SU-DHL-6 (cell line): ENCODE measurements around the gene ANKRD55.
"Not testable (repeated sequence)": the region's sequence is repeated elsewhere in the genome, so short reads cannot be mapped to it uniquely, and the experiment has no call there.

Experiments
- H2AFZ ChIP-seq: fragments of 200-600 bp; sonication (generic); 2 replicates; pipeline ENCODE4 v1.6.1; 2014; ENCODE audit warnings: low read depth, mild to moderate bottlenecking, moderate library complexity, mixed read lengths, antibody characterized with exemption, low read length; ENCODE audit not compliant: severe bottlenecking
- H3F3A ChIP-seq: fragments of 200-600 bp; shearing (Covaris generic); 2 replicates; pipeline ENCODE4 v1.6.0; 2016; ENCODE audit warnings: antibody characterized with exemption, mild to moderate bottlenecking; ENCODE audit not compliant: insufficient read depth
- H3K27ac ChIP-seq: fragments of 200-600 bp; sonication (generic); 2 replicates; pipeline ENCODE4 v1.5.1; 2016; ENCODE audit warnings: low read depth, mild to moderate bottlenecking, low read length, moderate library complexity, mixed read lengths
- H3K27me3 ChIP-seq: fragments of 200-600 bp; sonication (generic), shearing (Covaris generic); 2 replicates; pipeline ENCODE4 v1.6.0; 2014; ENCODE audit warnings: mild to moderate bottlenecking, low read length
- H3K36me3 ChIP-seq: fragments of 200-600 bp; sonication (generic); 2 replicates; pipeline ENCODE4 v1.6.1; 2014; ENCODE audit warnings: mild to moderate bottlenecking, low read length, mixed read lengths
- H3K4me2 ChIP-seq: fragments of 300-600, 200-600 bp; shearing (Covaris generic), sonication (generic); 2 replicates; pipeline ENCODE4 v1.6.0; 2014; ENCODE audit warnings: low read length, low read depth, mild to moderate bottlenecking; ENCODE audit not compliant: poor library complexity, severe bottlenecking
- H3K4me3 ChIP-seq: fragments of 200-600 bp; sonication (generic); 2 replicates; pipeline ENCODE4 v1.5.1; 2014; ENCODE audit warnings: antibody characterized with exemption, low read length, mild to moderate bottlenecking, mixed read lengths; ENCODE audit not compliant: insufficient read depth, poor library complexity, severe bottlenecking
- H3K79me2 ChIP-seq: fragments of 200-600 bp; sonication (generic); 2 replicates; pipeline ENCODE4 v1.6.1; 2014; ENCODE audit warnings: mild to moderate bottlenecking, low read length, moderate library complexity; ENCODE audit not compliant: insufficient read depth
- H3K9ac ChIP-seq: fragments of 200-600 bp; sonication (generic); 2 replicates; pipeline ENCODE4 v1.7.0; 2014; ENCODE audit warnings: mild to moderate bottlenecking, low read length
- H3K9me2 ChIP-seq: fragments of 200-600 bp; sonication (generic); replicated peaks from 2 replicates; pipeline ENCODE4 v1.6.1; 2014; ENCODE audit warnings: low read length; ENCODE audit not compliant: insufficient read depth
- H3K9me3 ChIP-seq: fragments of 200-600 bp; sonication (generic); 2 replicates; pipeline ENCODE4 v1.6.1; 2014; ENCODE audit warnings: low read length, mixed read lengths; ENCODE audit not compliant: insufficient read depth
- H4K20me1 ChIP-seq: fragments of 200-600 bp; sonication (generic); 2 replicates; pipeline ENCODE4 v1.6.1; 2014; ENCODE audit warnings: low read depth, mild to moderate bottlenecking, antibody characterized with exemption, low read length, moderate library complexity, mixed read lengths
- CTCF ChIP-seq: fragments of 200-600 bp; sonication (generic); IDR thresholded peaks from one replicate; pipeline ENCODE4 v1.5.1; 2017; ENCODE audit warnings: antibody characterized with exemption, mild to moderate bottlenecking, low read length, moderate library complexity; ENCODE audit not compliant: insufficient read depth, poor library complexity, severe bottlenecking
- EZH2phosphoT487 ChIP-seq: fragments of 200-600 bp; sonication (generic), shearing (Covaris generic); conservative IDR thresholded peaks from 2 replicates; pipeline ENCODE4 v1.6.1; 2018; ENCODE audit warnings: mild to moderate bottlenecking, antibody characterized with exemption, low read length, moderate library complexity, mixed read lengths

Gene ANKRD55

GRCh38 chr5:56085193-56085592, 147.9 kb downstream of the ANKRD55 start:
- no peak overlapping the region for H2AFZ ChIP-seq
- H4K20me1 ChIP-seq = no peaks in the 10 kb centered on the region
- no peak overlapping the region for H3K4me2 ChIP-seq
- no peak overlapping the region for H3K27ac ChIP-seq
- H3K9ac ChIP-seq = no peak overlapping the region
- H3K36me3 ChIP-seq = no peaks in the 10 kb centered on the region
- no peaks in the 10 kb centered on the region for H3K9me2 ChIP-seq
- TF ChIP-seq CTCF (no peak), EZH2phosphoT487 (no peak)
- H3K27me3 ChIP-seq = no peaks in the 10 kb centered on the region
- no peaks in the 10 kb centered on the region for H3F3A ChIP-seq
- no peaks in the 10 kb centered on the region for H3K9me3 ChIP-seq
- no peaks in the 10 kb centered on the region for H3K79me2 ChIP-seq
- no peak overlapping the region for H3K4me3 ChIP-seq

GRCh38 chr5:56083286-56083854, 149.8 kb downstream of the ANKRD55 start:
- H3K36me3 ChIP-seq = no peaks in the 10 kb centered on the region
- no peak overlapping the region for H3K4me3 ChIP-seq
- no peaks in the 10 kb centered on the region for H3K9me2 ChIP-seq
- H3K4me2 ChIP-seq = no peak overlapping the region
- no peaks in the 10 kb centered on the region for H3K79me2 ChIP-seq
- no peaks in the 10 kb centered on the region for H3K27me3 ChIP-seq
- H3K9ac ChIP-seq = no peak overlapping the region
- no peaks in the 10 kb centered on the region for H3F3A ChIP-seq
- no peak overlapping the region for H3K27ac ChIP-seq
- no peaks in the 10 kb centered on the region for H4K20me1 ChIP-seq
- TF ChIP-seq EZH2phosphoT487 (no peak), CTCF (no peak)
- no peaks in the 10 kb centered on the region for H3K9me3 ChIP-seq
- no peak overlapping the region for H2AFZ ChIP-seq

GRCh38 chr5:56081053-56081642, 152.0 kb downstream of the ANKRD55 start:
- H3K4me2 ChIP-seq, H3K9me2 ChIP-seq: not testable (repeated sequence)

GRCh38 chr5:56080375-56081052, 152.6 kb downstream of the ANKRD55 start:
- Histone ChIP-seq H3K79me2 (no peaks in the 10 kb centered on the region), H3K4me2 (no peak overlapping the region), H4K20me1 (no peaks in the 10 kb centered on the region), H3K36me3 (no peaks in the 10 kb centered on the region), H3F3A (no peaks in the 10 kb centered on the region), H3K9me3 (no peaks in the 10 kb centered on the region), H3K27ac (no peak overlapping the region), H2AFZ (no peak overlapping the region), H3K4me3 (no peak overlapping the region), H3K27me3 (no peaks in the 10 kb centered on the region), H3K9me2 (no peaks in the 10 kb centered on the region), H3K9ac (no peak overlapping the region)
- TF ChIP-seq CTCF (no peak), EZH2phosphoT487 (no peak)

More at GRCh38 chr5:56081053-56081642, 152.0 kb downstream of the ANKRD55 start:
- not testable (repeated sequence) for H3K9ac ChIP-seq, H3K27ac ChIP-seq, H3F3A ChIP-seq, H3K36me3 ChIP-seq, H4K20me1 ChIP-seq, H2AFZ ChIP-seq, H3K79me2 ChIP-seq, H3K9me3 ChIP-seq, H3K27me3 ChIP-seq, H3K4me3 ChIP-seq

GRCh38 chr5:56079157-56079500, 154.0 kb downstream of the ANKRD55 start:
- not testable (repeated sequence) for H3K36me3 ChIP-seq, H3K27ac ChIP-seq, H3K4me3 ChIP-seq, H3K4me2 ChIP-seq, H4K20me1 ChIP-seq, H3K79me2 ChIP-seq, H3K9me2 ChIP-seq, H3K9ac ChIP-seq, H3F3A ChIP-seq, H3K9me3 ChIP-seq, H3K27me3 ChIP-seq, H2AFZ ChIP-seq
